ENCODE measurements around the gene RNF223.

DNA sequence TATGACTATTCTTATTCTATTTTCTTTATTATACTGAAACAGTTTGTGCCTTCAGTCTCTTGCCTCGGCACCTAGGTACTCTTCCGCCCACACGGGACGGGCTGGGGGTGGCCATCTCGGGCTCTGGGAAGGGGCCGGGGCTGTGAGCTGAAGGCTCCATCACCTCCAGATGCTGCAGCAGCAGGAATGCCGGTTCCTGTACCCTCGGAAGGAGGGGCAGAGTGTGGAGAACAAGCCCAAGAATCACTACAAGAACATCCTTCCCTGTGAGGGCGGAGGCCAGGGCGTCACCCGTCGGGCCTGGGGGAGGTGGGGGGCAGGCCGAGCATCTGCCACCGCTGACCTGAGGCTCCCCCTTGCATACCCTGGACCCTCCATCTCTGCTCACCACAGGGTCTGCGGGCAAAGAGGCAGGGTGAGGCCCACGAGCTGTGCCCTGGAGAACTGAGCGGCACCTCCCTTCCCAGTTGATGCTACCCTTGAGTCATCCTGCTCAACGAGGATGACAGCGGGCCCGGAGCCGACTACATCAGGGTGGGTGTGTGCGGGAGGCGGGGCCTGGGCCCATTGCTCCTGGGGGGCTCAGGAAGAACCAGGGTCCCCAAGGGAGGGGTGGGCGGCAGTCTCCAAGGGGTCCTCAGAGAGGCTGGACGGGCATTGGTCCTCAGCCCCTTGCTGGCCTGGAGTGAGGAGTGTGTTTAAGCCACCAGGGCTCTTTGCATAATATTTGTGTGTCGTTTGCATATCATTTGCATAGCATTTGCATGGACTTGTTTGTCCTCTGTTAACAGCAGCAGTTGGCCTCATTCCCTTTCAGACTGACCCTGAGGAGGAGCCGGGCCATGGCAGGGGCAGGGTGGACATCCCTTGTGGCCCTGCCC is 7.5 kb downstream of the RNF223 start:
- TF ChIP-seq, protein P1, sequence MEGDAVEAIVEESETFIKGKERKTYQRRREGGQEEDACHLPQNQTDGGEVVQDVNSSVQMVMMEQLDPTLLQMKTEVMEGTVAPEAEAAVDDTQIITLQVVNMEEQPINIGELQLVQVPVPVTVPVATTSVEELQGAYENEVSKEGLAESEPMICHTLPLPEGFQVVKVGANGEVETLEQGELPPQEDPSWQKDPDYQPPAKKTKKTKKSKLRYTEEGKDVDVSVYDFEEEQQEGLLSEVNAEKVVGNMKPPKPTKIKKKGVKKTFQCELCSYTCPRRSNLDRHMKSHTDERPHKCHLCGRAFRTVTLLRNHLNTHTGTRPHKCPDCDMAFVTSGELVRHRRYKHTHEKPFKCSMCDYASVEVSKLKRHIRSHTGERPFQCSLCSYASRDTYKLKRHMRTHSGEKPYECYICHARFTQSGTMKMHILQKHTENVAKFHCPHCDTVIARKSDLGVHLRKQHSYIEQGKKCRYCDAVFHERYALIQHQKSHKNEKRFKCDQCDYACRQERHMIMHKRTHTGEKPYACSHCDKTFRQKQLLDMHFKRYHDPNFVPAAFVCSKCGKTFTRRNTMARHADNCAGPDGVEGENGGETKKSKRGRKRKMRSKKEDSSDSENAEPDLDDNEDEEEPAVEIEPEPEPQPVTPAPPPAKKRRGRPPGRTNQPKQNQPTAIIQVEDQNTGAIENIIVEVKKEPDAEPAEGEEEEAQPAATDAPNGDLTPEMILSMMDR (IDR thresholded peaks at IDR 0.05; ENCODE audit: low read depth, low read length), result no peak
- no peak for TF ChIP-seq EZH2phosphoT487 (IDR thresholded peaks at IDR 0.05; ENCODE audit: low read depth)

Measured in OCI-LY3 (cell line).